ENCODE data around the gene BRME1. TPM values are rescaled to one million over a fixed set of nuclear protein-coding genes. Genes with fewer than 3 reads are reported as not detected.

BRME1 gene
- total RNA-seq, 4 donors from 2014 or later, result 0.19 to 1.0 (median 0.56) TPM

GRCh38 chr19:13899393-13899792, 6.5 kb downstream of the BRME1 start:
- Histone ChIP-seq H3K36me3 (no peaks in the 10 kb centered on the region), H3K4me3 (no peak overlapping the region), H3K27ac (no peak overlapping the region), H3K9me3 (no peaks in the 10 kb centered on the region), H3K27me3 (no peaks in the 10 kb centered on the region), H3K4me1 (no peaks in the 10 kb centered on the region)
- in situ Hi-C loops (cut with MboI; ENCODE audit: low sequenced_read_pairs in 4 of 4) (loop anchor here in 2 of 4 donors (10.0 to 25.0 kb wide), 3 partner anchors 155 to 463 kb away; no protein-coding TSS in a partner anchor), intact Hi-C loops (cut with DNase I; ENCODE audit: low total_unique reads) (no loop called here)
- ATAC-seq (no peak), DNase-seq (no peak)
- TF ChIP-seq POLR2A (IDR thresholded peaks at IDR 0.05) (no peak), CTCF (IDR thresholded peaks at IDR 0.05 in 4 of 5, conservative IDR thresholded peaks at IDR 0.05 in 1 of 5) (no peak)

GRCh38 chr19:13896227-13896626, 9.7 kb downstream of the BRME1 start:
- Histone ChIP-seq H3K4me3 (no peak overlapping the region), H3K27ac (no peak overlapping the region), H3K36me3 (no peaks in the 10 kb centered on the region), H3K4me1 (no peaks in the 10 kb centered on the region), H3K9me3 (no peaks in the 10 kb centered on the region), H3K27me3 (no peaks in the 10 kb centered on the region)
- intact Hi-C loops (cut with DNase I; ENCODE audit: low total_unique reads), result no loop called here
- DNase-seq (no peak), ATAC-seq (no peak)
- TF ChIP-seq POLR2A (IDR thresholded peaks at IDR 0.05), result no peak
- no peak for TF ChIP-seq CTCF (IDR thresholded peaks at IDR 0.05 in 4 of 5, conservative IDR thresholded peaks at IDR 0.05 in 1 of 5)
- in situ Hi-C loops (cut with MboI; ENCODE audit: low sequenced_read_pairs in 4 of 4), result loop anchor here in 2 of 4 donors (10.0 to 25.0 kb wide), 3 partner anchors 159 to 466 kb away; no protein-coding TSS in a partner anchor

GRCh38 chr19:13894552-13894951, 11.4 kb downstream of the BRME1 start:
- in situ Hi-C loops (cut with MboI; ENCODE audit: low sequenced_read_pairs in 4 of 4) (loop anchor here in 2 of 4 donors (10.0 to 25.0 kb wide), 3 partner anchors 160 to 468 kb away; no protein-coding TSS in a partner anchor), intact Hi-C loops (cut with DNase I; ENCODE audit: low total_unique reads) (no loop called here)
- no peak for ATAC-seq

GRCh38 chr19:13892870-13893269, 13.0 kb downstream of the BRME1 start:
- intact Hi-C loops (cut with DNase I; ENCODE audit: low total_unique reads) (no loop called here), in situ Hi-C loops (cut with MboI; ENCODE audit: low sequenced_read_pairs in 4 of 4) (loop anchor here in 2 of 4 donors (10.0 to 25.0 kb wide), 3 partner anchors 162 to 469 kb away; no protein-coding TSS in a partner anchor)
- H3K27ac ChIP-seq, result no peak overlapping the region
- no peaks in the 10 kb centered on the region for H3K36me3 ChIP-seq
- no peaks in the 10 kb centered on the region for H3K9me3 ChIP-seq
- H3K4me3 ChIP-seq, result no peak overlapping the region
- TF ChIP-seq CTCF (IDR thresholded peaks at IDR 0.05 in 4 of 5, conservative IDR thresholded peaks at IDR 0.05 in 1 of 5) (no peak), POLR2A (IDR thresholded peaks at IDR 0.05) (no peak)
- H3K4me1 ChIP-seq, result no peaks in the 10 kb centered on the region
- DNase-seq (no peak), ATAC-seq (no peak)
- no peaks in the 10 kb centered on the region for H3K27me3 ChIP-seq

More at GRCh38 chr19:13894552-13894951, 11.4 kb downstream of the BRME1 start:
- no peaks in the 10 kb centered on the region for H3K9me3 ChIP-seq
- no peaks in the 10 kb centered on the region for H3K4me1 ChIP-seq
- H3K4me3 ChIP-seq, result no peak overlapping the region
- H3K27ac ChIP-seq, result no peak overlapping the region
- no peaks in the 10 kb centered on the region for H3K36me3 ChIP-seq
- no peak for DNase-seq
- TF ChIP-seq POLR2A (IDR thresholded peaks at IDR 0.05) (no peak), CTCF (IDR thresholded peaks at IDR 0.05 in 4 of 5, conservative IDR thresholded peaks at IDR 0.05 in 1 of 5) (no peak)
- no peaks in the 10 kb centered on the region for H3K27me3 ChIP-seq

- H3K27me3 ChIP-seq, result no peaks in the 10 kb centered on the region
These were observed 15.8 kb downstream of the BRME1 start for GRCh38 chr19:13890136-13890535.

More at GRCh38 chr19:13890136-13890535, 15.8 kb downstream of the BRME1 start:
- TF ChIP-seq POLR2A (IDR thresholded peaks at IDR 0.05), result no peak
- TF ChIP-seq CTCF (IDR thresholded peaks at IDR 0.05 in 4 of 5, conservative IDR thresholded peaks at IDR 0.05 in 1 of 5), result no peak
- Histone ChIP-seq H3K27ac (no peak overlapping the region), H3K4me3 (no peak overlapping the region), H3K9me3 (no peaks in the 10 kb centered on the region), H3K4me1 (no peaks in the 10 kb centered on the region), H3K36me3 (no peaks in the 10 kb centered on the region)
- in situ Hi-C loops (cut with MboI; ENCODE audit: low sequenced_read_pairs in 4 of 4) (loop anchor here in 2 of 4 donors (10.0 to 25.0 kb wide), 3 partner anchors 165 to 472 kb away; no protein-coding TSS in a partner anchor), intact Hi-C loops (cut with DNase I; ENCODE audit: low total_unique reads) (no loop called here)
- DNase-seq, result no peak
- no peak for ATAC-seq
